A673 (cell line): Measurements from ENCODE around the gene PPP6R1. TPM values are rescaled to one million over a fixed set of nuclear protein-coding genes. Genes with fewer than 3 reads are reported as not detected.

Experiments used
- BruUV-seq: library from RNA; stranded (reverse); fragments of 400-500 nt; replicated peaks from 2 replicates; lab custom pipeline; 2021; lab: Mats Ljungman, UMichigan
- CTCF ChIA-PET: fragments of 300-600 bp; sonication (Branson Sonifier 250); formaldehyde crosslinking; loops from one replicate; lab custom pipeline; 2022; ENCODE audit warnings: antibody characterized with exemption; lab: Charles Lee
- POLR2A ChIA-PET: fragments of 300-600 bp; sonication (Branson Sonifier 250); formaldehyde crosslinking; loops from one replicate; lab custom pipeline; 2022; ENCODE audit warnings: antibody characterized with exemption; ENCODE audit not compliant: low non-redundant PET; lab: Charles Lee
- DNase-seq: peaks from one replicate; pipeline ENCODE4 v3.0.0-alpha.2; 2015; ENCODE audit warnings: low spot score
- H3K27ac ChIP-seq: fragments of 200-600 bp; sonication (generic); 2 replicates; pipeline ENCODE4 v1.5.1; 2016; ENCODE audit warnings: mixed run types, low read depth, mild to moderate bottlenecking, mixed read lengths, antibody characterized with exemption, low read length; ENCODE audit not compliant: poor library complexity, severe bottlenecking
- H3K27me3 ChIP-seq: fragments of 200-600 bp; sonication (generic); replicated peaks from 2 replicates; pipeline ENCODE4 v1.6.1; 2017; ENCODE audit warnings: mixed run types, low read depth, mild to moderate bottlenecking, mixed read lengths, antibody characterized with exemption, low read length; ENCODE audit not compliant: insufficient read depth, poor library complexity
- H3K36me3 ChIP-seq: fragments of 200-600 bp; sonication (generic); 2 replicates; pipeline ENCODE4 v1.6.1; 2016; ENCODE audit warnings: mixed run types, mild to moderate bottlenecking, mixed read lengths, antibody characterized with exemption, low read length; ENCODE audit not compliant: insufficient read depth, poor library complexity, severe bottlenecking
- H3K4me1 ChIP-seq: fragments of 200-600 bp; sonication (generic); 2 replicates; pipeline ENCODE4 v1.6.1; 2017; ENCODE audit warnings: mixed run types, mild to moderate bottlenecking, mixed read lengths, antibody characterized with exemption, low read length; ENCODE audit not compliant: insufficient read depth, poor library complexity, severe bottlenecking
- H3K4me3 ChIP-seq: fragments of 200-600 bp; sonication (generic); 2 replicates; pipeline ENCODE4 v1.5.1; 2016; ENCODE audit warnings: low read depth, mixed run types, mild to moderate bottlenecking, mixed read lengths, low read length; ENCODE audit not compliant: poor library complexity, severe bottlenecking
- H3K9me3 ChIP-seq: fragments of 200-600 bp; sonication (generic); 2 replicates; pipeline ENCODE4 v1.6.1; 2016; ENCODE audit warnings: mixed run types, low read depth, mild to moderate bottlenecking, mixed read lengths, antibody characterized with exemption, low read length; ENCODE audit not compliant: poor library complexity, severe bottlenecking
- CTCF ChIP-seq: fragments of 300-800, 200-600 bp; sonication (generic); conservative IDR thresholded peaks from 2 replicates; pipeline ENCODE4 v1.5.1; 2017; ENCODE audit warnings: low read depth, mild to moderate bottlenecking, antibody characterized with exemption, low read length, moderate library complexity, mixed read lengths
- EZH2 ChIP-seq: fragments of 200-600 bp; sonication (generic); IDR thresholded peaks from 2 replicates; pipeline ENCODE4 v1.6.1; 2017; ENCODE audit warnings: borderline replicate concordance, low read depth, mild to moderate bottlenecking, mixed read lengths, antibody characterized with exemption, low read length; ENCODE audit not compliant: poor library complexity, severe bottlenecking
- intact Hi-C: fragments of 100-400 bp; cut with micrococcal nuclease; formaldehyde crosslinking; loops from one replicate; pipeline ENCODE4 v1.10.0; 2022; ENCODE audit not compliant: unreplicated experiment
- total RNA-seq: library from RNA; stranded (reverse); gene quantifications from 2 replicates; pipeline ENCODE4 v1.2.3, GENCODE V29; 2021

The PPP6R1 gene
- total RNA-seq, 1 experiment from 2014 or later: 108 TPM

GRCh38 chr19:55249841-55250240, 9.0 kb downstream of the PPP6R1 start:
- TF ChIP-seq CTCF (no peak), EZH2 (no peak)
- H3K9me3 ChIP-seq: no peaks in the 10 kb centered on the region
- H3K27me3 ChIP-seq: no peaks in the 10 kb centered on the region
- ChIA-PET POLR2A (no interaction called here), CTCF (no interaction called here)
- DNase-seq: no peak
- H3K36me3 ChIP-seq: peaks cover 20% of the 10 kb centered on the region
- H3K4me3 ChIP-seq: no peak overlapping the region
- intact Hi-C loops: no loop called here
- H3K27ac ChIP-seq: no peak overlapping the region
- BruUV-seq: no TSS peak
- H3K4me1 ChIP-seq: no peaks in the 10 kb centered on the region

- POLR2A ChIA-PET: no interaction called here
- CTCF ChIA-PET: no interaction called here
- no peak for DNase-seq
- no peak for TF ChIP-seq EZH2
- no peak for TF ChIP-seq CTCF
- no peak overlapping the region for H3K27ac ChIP-seq
- no peaks in the 10 kb centered on the region for H3K4me1 ChIP-seq
- intact Hi-C loops: no loop called here
- H3K27me3 ChIP-seq: no peaks in the 10 kb centered on the region
- no peak overlapping the region for H3K4me3 ChIP-seq
- H3K36me3 ChIP-seq: peaks cover 27% of the 10 kb centered on the region
- no peaks in the 10 kb centered on the region for H3K9me3 ChIP-seq
- no TSS peak for BruUV-seq
These were observed 10.1 kb downstream of the PPP6R1 start for GRCh38 chr19:55248704-55249103.

GRCh38 chr19:55248166-55248675, 10.6 kb downstream of the PPP6R1 start:
- H3K4me3 ChIP-seq: no peak overlapping the region
- peaks cover 31% of the 10 kb centered on the region for H3K36me3 ChIP-seq
- ChIA-PET POLR2A (no interaction called here), CTCF (no interaction called here)
- intact Hi-C loops: no loop called here
- H3K27me3 ChIP-seq: no peaks in the 10 kb centered on the region
- no peaks in the 10 kb centered on the region for H3K9me3 ChIP-seq
- H3K4me1 ChIP-seq: no peaks in the 10 kb centered on the region
- TF ChIP-seq CTCF (no peak), EZH2 (no peak)
- no peak for DNase-seq
- H3K27ac ChIP-seq: no peak overlapping the region
- BruUV-seq: no TSS peak
